ENCODE results near the gene CACNA1C. TPM values are rescaled to one million over a fixed set of nuclear protein-coding genes. Genes with fewer than 3 reads are reported as not detected.

The CACNA1C gene
- total RNA-seq, 1 experiment from 2014 or later = 3.7 TPM

DNA sequence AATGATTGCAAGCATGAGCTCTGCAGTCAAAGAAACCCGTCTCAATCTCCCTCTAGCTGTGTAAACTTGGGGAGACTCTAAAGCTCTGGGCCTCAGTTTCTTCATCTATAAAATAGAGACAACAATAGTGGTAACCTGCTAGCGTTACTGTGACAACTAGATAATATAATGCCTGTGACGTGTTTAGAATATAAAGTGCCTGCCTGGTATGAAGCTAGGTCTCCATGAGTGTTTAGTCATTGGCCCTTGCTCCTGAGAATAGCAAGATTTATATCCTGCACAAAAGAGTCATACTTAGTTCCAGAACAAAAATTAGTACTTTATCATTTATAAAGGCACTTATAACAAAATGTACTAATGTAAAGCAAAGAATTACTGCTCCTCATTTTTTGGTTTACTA is 39.7 kb upstream of the CACNA1C start:
- intact Hi-C loops (cut with micrococcal nuclease; ENCODE audit: unreplicated experiment) = no loop called here
- no TSS peak for BruUV-seq (replicated peaks)
- ChIA-PET CTCF (no interaction called here), POLR2A (ENCODE audit: low non-redundant PET) (no interaction called here)
- Histone ChIP-seq H3K27me3 (replicated peaks; ENCODE audit: insufficient read depth, low read depth, low read length, poor library complexity) (no peaks in the 10 kb centered on the region), H3K9me3 (ENCODE audit: low read depth, low read length, poor library complexity, severe bottlenecking) (no peaks in the 10 kb centered on the region), H3K27ac (ENCODE audit: low read depth, low read length, poor library complexity, severe bottlenecking) (no peak overlapping the region), H3K4me3 (ENCODE audit: low read depth, low read length, poor library complexity, severe bottlenecking) (no peak overlapping the region), H3K36me3 (ENCODE audit: insufficient read depth, low read length, poor library complexity, severe bottlenecking) (no peaks in the 10 kb centered on the region), H3K4me1 (ENCODE audit: insufficient read depth, low read length, poor library complexity, severe bottlenecking) (no peaks in the 10 kb centered on the region)
- no peak for TF ChIP-seq EZH2 (IDR thresholded peaks at IDR 0.05; ENCODE audit: borderline replicate concordance, low read depth, low read length, poor library complexity, severe bottlenecking)
- TF ChIP-seq, protein P1, sequence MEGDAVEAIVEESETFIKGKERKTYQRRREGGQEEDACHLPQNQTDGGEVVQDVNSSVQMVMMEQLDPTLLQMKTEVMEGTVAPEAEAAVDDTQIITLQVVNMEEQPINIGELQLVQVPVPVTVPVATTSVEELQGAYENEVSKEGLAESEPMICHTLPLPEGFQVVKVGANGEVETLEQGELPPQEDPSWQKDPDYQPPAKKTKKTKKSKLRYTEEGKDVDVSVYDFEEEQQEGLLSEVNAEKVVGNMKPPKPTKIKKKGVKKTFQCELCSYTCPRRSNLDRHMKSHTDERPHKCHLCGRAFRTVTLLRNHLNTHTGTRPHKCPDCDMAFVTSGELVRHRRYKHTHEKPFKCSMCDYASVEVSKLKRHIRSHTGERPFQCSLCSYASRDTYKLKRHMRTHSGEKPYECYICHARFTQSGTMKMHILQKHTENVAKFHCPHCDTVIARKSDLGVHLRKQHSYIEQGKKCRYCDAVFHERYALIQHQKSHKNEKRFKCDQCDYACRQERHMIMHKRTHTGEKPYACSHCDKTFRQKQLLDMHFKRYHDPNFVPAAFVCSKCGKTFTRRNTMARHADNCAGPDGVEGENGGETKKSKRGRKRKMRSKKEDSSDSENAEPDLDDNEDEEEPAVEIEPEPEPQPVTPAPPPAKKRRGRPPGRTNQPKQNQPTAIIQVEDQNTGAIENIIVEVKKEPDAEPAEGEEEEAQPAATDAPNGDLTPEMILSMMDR (conservative IDR thresholded peaks at IDR 0.05; ENCODE audit: low read depth, low read length) = no peak
- no peak for DNase-seq (ENCODE audit: low spot score)

DNA sequence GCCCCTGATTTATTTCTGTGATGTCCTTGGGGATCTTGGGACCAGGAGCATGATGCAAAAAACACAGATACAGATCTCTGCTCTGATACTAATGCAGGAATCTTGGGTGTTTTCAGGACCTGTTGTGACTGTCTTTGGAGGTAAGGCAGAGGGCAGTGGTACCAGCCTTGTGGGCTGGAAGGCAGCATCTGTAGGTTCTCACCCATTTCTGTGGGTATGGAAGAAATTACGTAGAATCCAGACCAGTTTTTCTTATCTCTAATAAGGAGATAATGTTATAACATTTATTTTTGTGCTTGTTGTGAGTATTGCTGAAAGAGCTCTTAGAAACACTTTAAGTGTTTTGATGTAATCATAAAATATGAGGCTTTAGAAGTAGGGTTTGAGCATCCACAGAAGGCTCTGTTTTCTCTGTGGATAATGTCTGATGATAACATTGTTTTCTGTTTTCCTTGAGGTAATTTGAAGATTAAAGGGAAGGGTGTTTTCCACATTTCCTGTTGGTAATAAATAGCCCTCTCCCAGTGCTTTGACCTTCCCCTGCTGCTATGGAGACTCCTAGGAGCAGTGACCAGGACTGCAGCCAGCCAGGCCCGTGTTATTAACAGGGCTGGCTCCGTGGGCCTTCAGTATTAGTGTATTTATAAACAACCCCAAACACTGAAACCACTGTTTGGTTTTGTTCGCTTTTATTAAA is 39.1 kb upstream of the CACNA1C start:
- intact Hi-C loops (cut with micrococcal nuclease; ENCODE audit: unreplicated experiment) = no loop called here
- no peak for DNase-seq (ENCODE audit: low spot score)
- Histone ChIP-seq H3K9me3 (ENCODE audit: low read depth, low read length, poor library complexity, severe bottlenecking) (no peaks in the 10 kb centered on the region), H3K4me1 (ENCODE audit: insufficient read depth, low read length, poor library complexity, severe bottlenecking) (no peaks in the 10 kb centered on the region), H3K36me3 (ENCODE audit: insufficient read depth, low read length, poor library complexity, severe bottlenecking) (no peaks in the 10 kb centered on the region), H3K27ac (ENCODE audit: low read depth, low read length, poor library complexity, severe bottlenecking) (no peak overlapping the region), H3K27me3 (replicated peaks; ENCODE audit: insufficient read depth, low read depth, low read length, poor library complexity) (no peaks in the 10 kb centered on the region), H3K4me3 (ENCODE audit: low read depth, low read length, poor library complexity, severe bottlenecking) (no peak overlapping the region)
- BruUV-seq (replicated peaks) = no TSS peak
- TF ChIP-seq, protein P1 (conservative IDR thresholded peaks at IDR 0.05; ENCODE audit: low read depth, low read length) = no peak
- no peak for TF ChIP-seq EZH2 (IDR thresholded peaks at IDR 0.05; ENCODE audit: borderline replicate concordance, low read depth, low read length, poor library complexity, severe bottlenecking)
- ChIA-PET POLR2A (ENCODE audit: low non-redundant PET) (no interaction called here), CTCF (no interaction called here)

DNA sequence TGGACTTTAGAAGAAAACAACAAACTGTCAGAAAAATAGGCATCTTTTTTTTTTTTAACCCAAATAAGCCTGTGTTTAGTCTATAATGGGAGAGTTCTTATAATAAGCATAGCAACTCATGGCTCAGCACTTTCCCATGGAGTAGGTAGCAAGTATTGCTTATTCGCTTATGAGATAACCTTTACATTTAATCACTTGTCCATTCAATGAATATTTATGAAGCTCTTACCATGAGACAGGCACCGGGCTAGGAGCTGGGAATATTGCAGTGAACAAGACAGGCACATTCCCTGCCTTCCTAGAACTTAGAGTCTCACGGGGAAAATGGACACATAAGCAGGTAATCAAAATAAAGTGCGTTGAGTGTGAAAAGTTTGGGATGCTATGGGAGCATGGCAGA is 38.6 kb upstream of the CACNA1C start:
- BruUV-seq (replicated peaks) = no TSS peak
- Histone ChIP-seq H3K27ac (ENCODE audit: low read depth, low read length, poor library complexity, severe bottlenecking) (no peak overlapping the region), H3K27me3 (replicated peaks; ENCODE audit: insufficient read depth, low read depth, low read length, poor library complexity) (no peaks in the 10 kb centered on the region), H3K9me3 (ENCODE audit: low read depth, low read length, poor library complexity, severe bottlenecking) (no peaks in the 10 kb centered on the region), H3K4me1 (ENCODE audit: insufficient read depth, low read length, poor library complexity, severe bottlenecking) (no peaks in the 10 kb centered on the region), H3K36me3 (ENCODE audit: insufficient read depth, low read length, poor library complexity, severe bottlenecking) (no peaks in the 10 kb centered on the region), H3K4me3 (ENCODE audit: low read depth, low read length, poor library complexity, severe bottlenecking) (no peak overlapping the region)
- CTCF ChIA-PET = no interaction called here
- POLR2A ChIA-PET (ENCODE audit: low non-redundant PET) = no interaction called here
- intact Hi-C loops (cut with micrococcal nuclease; ENCODE audit: unreplicated experiment) = no loop called here
- TF ChIP-seq, protein P1 (conservative IDR thresholded peaks at IDR 0.05; ENCODE audit: low read depth, low read length) = no peak
- no peak for TF ChIP-seq EZH2 (IDR thresholded peaks at IDR 0.05; ENCODE audit: borderline replicate concordance, low read depth, low read length, poor library complexity, severe bottlenecking)
- DNase-seq (ENCODE audit: low spot score) = no peak

Measured in A673 (cell line).